Kidney epithelial cell (primary cell): ENCODE results near the gene RAC3. TPM values are rescaled to one million over a fixed set of nuclear protein-coding genes. Genes with fewer than 3 reads are reported as not detected.
A peak's percentile ranks its signal among the peaks of the same experiment; 100 is the strongest.

ENCODE experiments used
- DNase-seq: peaks from one replicate; pipeline ENCODE4 v3.0.0-alpha.2; 2010; ENCODE audit warnings: low read depth
- H3K27me3 ChIP-seq: 2 replicates; pipeline ENCODE4 v1.6.0; 2011; ENCODE audit warnings: low read length; ENCODE audit not compliant: control insufficient read depth, insufficient read depth
- H3K36me3 ChIP-seq: 2 replicates; pipeline ENCODE4 v1.5.1; 2011; ENCODE audit warnings: low read length; ENCODE audit not compliant: control insufficient read depth, insufficient read depth
- H3K4me3 ChIP-seq: 2 replicates; pipeline ENCODE4 v1.5.1; 2011; ENCODE audit warnings: low read depth, mild to moderate bottlenecking, control low read depth, low read length
- total RNA-seq: library from RNA; depleted of rRNA; stranded (reverse); fragments of >200 nt; gene quantifications from 2 replicates; pipeline ENCODE4 v1.2.3, GENCODE V29; 2015
- TF ChIP-seq, protein P1 (sequence below): IDR thresholded peaks from 2 replicates; pipeline ENCODE4 v1.5.1; 2011; ENCODE audit warnings: mild to moderate bottlenecking, moderate library complexity, low read length, control low read depth, inconsistent platforms; ENCODE audit not compliant: insufficient read depth, poor library complexity, severe bottlenecking

Gene RAC3
- total RNA-seq, 1 donor from 2014 or later, result 57.4 TPM

DNA sequence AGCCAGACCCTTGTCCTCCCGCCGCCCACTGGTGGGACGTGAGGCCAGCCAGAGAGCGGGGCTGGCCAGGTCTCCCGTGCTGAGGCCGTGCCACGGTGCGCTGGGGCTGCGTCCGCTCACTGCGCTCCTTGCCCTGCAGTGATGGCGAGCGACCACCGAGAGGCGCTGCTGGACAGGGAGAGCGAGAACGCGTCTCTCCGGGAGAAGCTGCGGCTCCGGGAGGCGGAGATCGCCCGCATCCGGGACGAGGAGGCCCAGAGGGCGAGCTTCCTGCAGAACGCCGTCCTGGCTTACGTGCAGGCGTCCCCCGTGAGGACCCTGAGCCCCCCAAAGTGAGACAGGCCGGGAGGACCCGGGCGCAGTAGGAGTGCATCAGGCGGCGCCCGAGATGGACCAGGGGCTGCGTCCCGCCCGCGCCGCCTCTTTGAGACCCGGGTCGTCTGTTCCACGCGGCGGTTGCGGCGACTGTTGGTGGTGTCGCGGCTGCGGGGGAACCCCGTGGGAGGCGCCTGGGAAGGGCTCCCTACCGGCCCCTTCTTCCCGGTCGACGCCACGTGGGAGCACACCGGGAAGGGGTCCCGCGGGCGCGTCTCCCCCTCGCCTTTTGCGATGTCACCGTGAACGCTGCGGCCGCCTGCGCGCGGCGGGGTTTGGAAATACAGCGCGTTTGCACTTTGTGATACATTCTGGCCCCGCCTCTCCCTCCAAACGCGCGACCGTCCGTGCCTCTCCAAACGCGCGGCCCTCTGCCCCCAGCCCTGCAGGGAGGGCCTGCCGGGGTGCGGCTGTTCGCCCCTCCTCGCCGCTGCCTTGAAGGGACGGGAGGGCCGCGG, 792 bp upstream of the RAC3 start:
- Histone ChIP-seq H3K27me3 (peaks cover 3% of the 10 kb centered on the region), H3K4me3 (peak overlapping the region; percentile 43), H3K36me3 (no peaks in the 10 kb centered on the region)
- TF ChIP-seq, protein P1, sequence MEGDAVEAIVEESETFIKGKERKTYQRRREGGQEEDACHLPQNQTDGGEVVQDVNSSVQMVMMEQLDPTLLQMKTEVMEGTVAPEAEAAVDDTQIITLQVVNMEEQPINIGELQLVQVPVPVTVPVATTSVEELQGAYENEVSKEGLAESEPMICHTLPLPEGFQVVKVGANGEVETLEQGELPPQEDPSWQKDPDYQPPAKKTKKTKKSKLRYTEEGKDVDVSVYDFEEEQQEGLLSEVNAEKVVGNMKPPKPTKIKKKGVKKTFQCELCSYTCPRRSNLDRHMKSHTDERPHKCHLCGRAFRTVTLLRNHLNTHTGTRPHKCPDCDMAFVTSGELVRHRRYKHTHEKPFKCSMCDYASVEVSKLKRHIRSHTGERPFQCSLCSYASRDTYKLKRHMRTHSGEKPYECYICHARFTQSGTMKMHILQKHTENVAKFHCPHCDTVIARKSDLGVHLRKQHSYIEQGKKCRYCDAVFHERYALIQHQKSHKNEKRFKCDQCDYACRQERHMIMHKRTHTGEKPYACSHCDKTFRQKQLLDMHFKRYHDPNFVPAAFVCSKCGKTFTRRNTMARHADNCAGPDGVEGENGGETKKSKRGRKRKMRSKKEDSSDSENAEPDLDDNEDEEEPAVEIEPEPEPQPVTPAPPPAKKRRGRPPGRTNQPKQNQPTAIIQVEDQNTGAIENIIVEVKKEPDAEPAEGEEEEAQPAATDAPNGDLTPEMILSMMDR, result peak; percentile 88
- DNase-seq, result peak; percentile 34

DNA sequence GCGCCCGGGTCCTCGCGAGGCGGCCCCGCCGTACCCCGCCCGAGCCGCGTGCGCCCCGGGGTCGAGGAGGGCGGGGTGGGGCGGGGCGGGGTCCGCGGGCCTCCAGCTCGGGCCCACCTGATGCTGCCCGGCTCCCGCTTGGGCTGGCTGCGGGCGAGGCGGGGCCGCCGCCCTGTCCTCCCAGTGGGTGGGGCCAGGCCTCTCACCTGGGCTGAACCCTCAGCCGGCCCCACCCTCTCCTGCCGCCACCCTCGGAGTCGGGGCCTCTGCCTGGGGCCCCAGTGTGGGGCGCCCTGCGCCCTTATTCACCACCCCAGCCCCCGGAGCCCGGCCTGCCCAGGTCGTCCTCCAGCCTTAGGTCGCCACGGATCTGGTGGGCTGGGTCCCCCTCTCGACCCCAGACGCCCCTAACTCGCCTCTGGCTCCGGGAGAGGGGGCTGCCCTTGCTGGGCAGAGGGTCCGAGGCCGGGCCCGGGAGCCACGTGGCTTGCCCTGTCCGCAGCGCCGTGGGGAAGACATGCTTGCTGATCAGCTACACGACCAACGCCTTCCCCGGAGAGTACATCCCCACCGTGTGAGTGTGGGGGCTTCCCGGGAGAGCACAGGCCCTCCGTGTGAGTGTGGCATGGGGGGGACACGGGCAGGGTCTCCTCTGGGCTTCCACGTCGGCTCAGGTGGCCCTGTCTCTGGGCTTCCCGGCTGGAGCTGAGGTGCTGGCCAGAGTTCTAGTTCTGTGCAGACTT, 578 bp downstream of the RAC3 start:
- peak overlapping the region; percentile 38 for H3K4me3 ChIP-seq
- no peak for DNase-seq
- TF ChIP-seq, protein P1, result no peak
- H3K36me3 ChIP-seq, result no peaks in the 10 kb centered on the region
- peaks cover 3% of the 10 kb centered on the region for H3K27me3 ChIP-seq

DNA sequence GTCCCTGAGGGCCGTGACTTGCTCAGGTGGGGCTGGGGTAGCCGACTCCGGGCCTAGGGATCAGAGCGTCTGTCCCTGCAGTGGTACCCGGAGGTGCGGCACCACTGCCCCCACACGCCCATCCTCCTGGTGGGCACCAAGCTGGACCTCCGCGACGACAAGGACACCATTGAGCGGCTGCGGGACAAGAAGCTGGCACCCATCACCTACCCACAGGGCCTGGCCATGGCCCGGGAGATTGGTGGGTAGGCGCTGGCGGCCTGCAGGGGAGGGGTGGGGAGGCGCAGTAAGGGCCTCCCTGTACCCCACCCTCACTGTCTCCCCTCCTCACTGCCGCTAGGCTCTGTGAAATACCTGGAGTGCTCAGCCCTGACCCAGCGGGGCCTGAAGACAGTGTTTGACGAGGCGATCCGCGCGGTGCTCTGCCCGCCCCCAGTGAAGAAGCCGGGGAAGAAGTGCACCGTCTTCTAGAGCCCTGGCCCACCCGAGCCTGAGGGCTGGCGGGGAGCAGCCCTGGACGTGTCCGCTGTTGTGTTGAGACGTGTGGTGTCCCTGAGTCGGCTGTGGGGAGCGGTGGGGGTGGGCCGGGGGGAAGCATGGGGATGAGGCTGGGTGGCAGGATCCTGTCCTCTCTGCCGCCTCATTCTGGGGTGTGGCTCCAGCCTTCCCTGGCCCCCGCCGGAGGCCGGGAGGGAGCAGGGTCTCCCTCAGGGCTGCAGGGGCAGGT, 2.0 kb downstream of the RAC3 start:
- H3K27me3 ChIP-seq, result peaks cover 3% of the 10 kb centered on the region
- TF ChIP-seq, protein P1, result no peak
- DNase-seq, result no peak
- H3K4me3 ChIP-seq, result no peak overlapping the region
- H3K36me3 ChIP-seq, result no peaks in the 10 kb centered on the region

DNA sequence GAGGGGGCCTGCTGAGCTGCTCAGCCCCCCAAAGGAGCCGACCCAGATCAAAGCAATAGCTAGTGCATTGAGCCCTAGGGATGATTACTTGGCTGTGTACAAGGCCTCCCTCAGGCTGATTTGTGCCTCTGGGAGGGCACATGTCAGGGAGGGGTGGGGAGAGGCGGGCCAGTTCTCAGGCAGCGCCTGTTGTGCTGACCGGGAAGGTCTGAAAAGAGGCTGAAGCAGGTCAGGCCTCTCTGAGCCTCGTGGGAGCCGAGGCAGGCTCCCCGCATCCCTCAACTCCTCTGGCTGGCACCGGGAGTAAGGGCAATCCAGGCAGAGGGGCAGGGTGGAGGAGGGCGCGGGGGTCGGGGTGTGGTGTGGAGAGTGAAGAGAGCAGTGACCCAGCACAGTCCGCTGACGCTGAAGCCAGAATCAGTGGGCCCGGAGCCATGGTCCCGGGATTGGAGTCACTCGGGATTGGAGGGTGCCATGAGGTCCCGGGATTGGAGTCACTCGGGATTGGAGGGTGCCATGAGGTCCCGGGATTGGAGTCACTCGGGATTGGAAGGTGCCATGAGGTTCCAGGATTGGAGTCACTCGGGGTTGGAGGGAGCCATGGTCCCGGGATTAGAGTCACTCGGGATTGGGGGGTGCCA, 3.0 kb downstream of the RAC3 start:
- H3K27me3 ChIP-seq, result peaks cover 3% of the 10 kb centered on the region
- no peaks in the 10 kb centered on the region for H3K36me3 ChIP-seq
- no peak overlapping the region for H3K4me3 ChIP-seq
- TF ChIP-seq, protein P1, result no peak
- DNase-seq, result no peak

DNA sequence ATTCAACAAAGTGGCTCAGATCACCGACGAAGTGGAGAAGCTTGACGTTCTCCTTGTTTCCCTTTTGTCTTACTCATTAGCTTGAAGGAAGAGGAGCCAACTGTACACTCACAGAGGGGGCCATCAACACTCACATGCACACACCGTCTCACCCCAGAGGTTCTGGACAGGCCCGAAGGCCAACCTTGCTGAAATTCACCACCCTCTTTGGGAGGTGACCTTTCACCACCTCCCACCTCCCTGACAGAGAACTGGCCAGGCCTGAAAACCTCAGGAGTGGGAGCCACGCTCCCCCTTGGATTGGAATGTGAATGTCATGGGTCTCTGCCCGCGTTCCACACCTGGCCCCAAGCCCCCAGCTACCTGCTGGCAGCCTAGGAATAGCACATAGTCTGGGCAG, 4.0 kb downstream of the RAC3 start:
- TF ChIP-seq, protein P1, result no peak
- no peaks in the 10 kb centered on the region for H3K36me3 ChIP-seq
- H3K27me3 ChIP-seq, result peaks cover 3% of the 10 kb centered on the region
- H3K4me3 ChIP-seq, result no peak overlapping the region
- DNase-seq, result no peak
